Kidney (tissue), 14 donors: ENCODE results near the gene PPP1R13L. TPM values are rescaled to one million over a fixed set of nuclear protein-coding genes. Genes with fewer than 3 reads are reported as not detected.

Experiments
- DNase-seq, 5 donors: peaks; one replicate each; pipeline ENCODE4 v3.0.0-alpha.2; 2013 to 2020
- FAIRE-seq: peaks from 2 replicates; lab custom pipeline; 2012; peaks lifted over from hg19 to GRCh38; lab: Jason Lieb, UNC
- H3K27ac ChIP-seq, 2 donors: one replicate each; pipeline ENCODE4 v1.7.0; 2013; ENCODE audit warnings: low read depth in 2 of 2, low read length in 2 of 2, inconsistent platforms in 1 of 2
- H3K27me3 ChIP-seq: one replicate; pipeline ENCODE4 v1.7.1; 2013; ENCODE audit warnings: low read length, inconsistent platforms; ENCODE audit not compliant: control insufficient read depth, insufficient read depth
- H3K36me3 ChIP-seq, 3 donors: one replicate each; pipeline versions ENCODE4 v1.7.0 to v1.7.1; 2013; ENCODE audit warnings: low read length in 3 of 3, control low read depth in 1 of 3, inconsistent platforms in 1 of 3; ENCODE audit not compliant: insufficient read depth in 3 of 3, control insufficient read depth in 2 of 3
- H3K4me1 ChIP-seq, 3 donors: one replicate each; pipeline versions ENCODE4 v1.7.0 to v1.7.1; 2013; ENCODE audit warnings: low read length in 3 of 3, inconsistent platforms in 1 of 3, low read depth in 1 of 3; ENCODE audit not compliant: control insufficient read depth in 2 of 3, insufficient read depth in 2 of 3
- H3K4me3 ChIP-seq, 3 donors: one replicate each; pipeline versions ENCODE4 v1.7.0 to v1.8.1; 2013; ENCODE audit warnings: low read length in 3 of 3, control low read depth in 1 of 3, inconsistent platforms in 1 of 3
- H3K9ac ChIP-seq, 3 donors: one replicate each; pipeline versions ENCODE4 v1.7.0 to v1.7.1; 2013; ENCODE audit warnings: low read length in 3 of 3, control low read depth in 1 of 3, inconsistent platforms in 1 of 3
- H3K9me3 ChIP-seq, 3 donors: one replicate each; pipeline versions ENCODE4 v1.7.0 to v1.7.1; 2013; ENCODE audit warnings: low read length in 3 of 3, control low read depth in 1 of 3, inconsistent platforms in 1 of 3; ENCODE audit not compliant: control insufficient read depth in 2 of 3, insufficient read depth in 1 of 3
- CTCF ChIP-seq: IDR thresholded peaks from 3 replicates; pipeline ENCODE4 v1.5.1; 2012; ENCODE audit warnings: mild to moderate bottlenecking, moderate library complexity, borderline replicate concordance; ENCODE audit not compliant: insufficient read depth; ENCODE audit errors: extremely low read depth
- intact Hi-C: fragments of 100-400 bp; cut with DNase I; formaldehyde crosslinking; loops from one replicate; pipeline ENCODE4 v1.11.1; 2022
- polyA plus RNA-seq: library from polyadenylated mRNA; stranded (reverse); fragments of 350-450 nt; fragmentation: Illumina TruSeq; extraction: RNeasy Lipid Tissue Mini Kit (QIAGEN cat#74804); gene quantifications from one replicate; pipeline ENCODE4 v1.2.3, GENCODE V29; 2014; ENCODE audit warnings: low read depth, low replicate concordance; ENCODE audit not compliant: insufficient read depth
- total RNA-seq: library from RNA; stranded (reverse); fragmentation: NEBNext Ultra II Directional; extraction: Animal tissue kit (Norgen Biotek cat#: 25700); gene quantifications from one replicate; pipeline ENCODE4 v1.2.1, GENCODE V29; 2021
- donor health status: control.
- donor health status: control.
- donor health status: control.
- donor health status: control.
- donor health status: control.
- donor health status: DM: yes; HTN: yes; CAD: no.
- donor health status: Normal renal cell carcinoma (clear cell type).

The PPP1R13L gene
- total and polyA plus RNA-seq, 2 donors from 2014 or later, result 21.4 to 32.4 TPM

DNA sequence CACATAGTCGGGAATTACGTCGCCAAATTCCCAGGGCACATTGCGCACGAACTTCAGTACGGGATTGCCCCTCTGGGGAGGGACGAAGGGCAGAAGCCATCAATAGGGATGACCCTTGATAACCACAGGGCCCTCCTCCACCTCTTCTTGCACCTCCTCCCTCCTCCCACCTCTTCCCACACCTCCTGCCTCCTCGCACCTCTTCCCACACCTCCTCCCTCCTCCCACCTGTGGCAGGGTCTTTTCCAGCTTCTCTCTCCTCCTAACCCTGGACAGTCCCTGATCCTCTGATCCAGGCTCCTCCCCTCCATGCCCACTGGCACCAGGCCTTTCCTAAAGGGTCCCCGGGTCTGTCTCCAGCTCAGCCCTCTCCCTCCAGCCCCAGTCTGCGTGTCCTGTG is 15.5 kb upstream of the PPP1R13L start:
- H3K9me3 ChIP-seq, result no peaks in the 10 kb centered on the region
- TF ChIP-seq CTCF, result no peak
- H3K27me3 ChIP-seq, result no peaks in the 10 kb centered on the region
- intact Hi-C loops, result no loop called here
- FAIRE-seq (no peak), DNase-seq (no peak)
- peaks cover 0 to 16% (median 0%) of the 10 kb centered on the region in 3 donors for H3K4me1 ChIP-seq
- H3K27ac ChIP-seq, result no peak overlapping the region
- no peak overlapping the region for H3K9ac ChIP-seq
- H3K36me3 ChIP-seq, result peaks cover 0 to 12% (median 2%) of the 10 kb centered on the region in 3 donors
- no peak overlapping the region for H3K4me3 ChIP-seq

DNA sequence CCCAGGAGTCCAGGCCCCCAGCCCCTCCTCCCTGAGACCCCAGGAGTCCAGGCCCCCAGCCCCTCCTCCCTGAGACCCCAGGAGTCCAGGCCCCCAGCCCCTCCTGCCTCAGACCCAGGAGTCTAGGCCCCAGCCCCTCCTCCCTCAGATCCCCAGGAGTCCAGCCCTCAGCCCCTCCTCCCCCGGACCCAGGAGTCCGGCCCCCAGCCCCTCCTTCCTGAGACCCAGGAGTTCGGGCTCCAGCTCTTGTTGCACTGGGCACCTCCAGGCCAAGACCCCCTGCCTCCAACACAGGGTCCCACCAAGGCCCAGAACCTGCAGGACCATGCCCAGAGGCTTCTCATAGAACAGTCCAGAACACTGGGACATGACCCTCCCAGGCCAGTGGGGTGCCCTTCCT is 15.0 kb upstream of the PPP1R13L start:
- DNase-seq (peak in 1 of 5 donors; percentile 63), FAIRE-seq (no peak)
- no peak for TF ChIP-seq CTCF
- H3K27ac ChIP-seq, result no peak overlapping the region
- intact Hi-C loops, result no loop called here
- peaks cover 0 to 12% (median 2%) of the 10 kb centered on the region in 3 donors for H3K36me3 ChIP-seq
- H3K9me3 ChIP-seq, result no peaks in the 10 kb centered on the region
- no peak overlapping the region for H3K9ac ChIP-seq
- no peak overlapping the region for H3K4me3 ChIP-seq
- H3K27me3 ChIP-seq, result no peaks in the 10 kb centered on the region
- H3K4me1 ChIP-seq, result peaks cover 0 to 16% (median 0%) of the 10 kb centered on the region in 3 donors

- Histone ChIP-seq H3K9me3 (no peaks in the 10 kb centered on the region), H3K27ac (no peak overlapping the region), H3K27me3 (no peaks in the 10 kb centered on the region), H3K4me3 (no peak overlapping the region), H3K36me3 (peaks cover 0 to 16% (median 2%) of the 10 kb centered on the region in 3 donors), H3K9ac (no peak overlapping the region), H3K4me1 (peaks cover 0 to 16% (median 0%) of the 10 kb centered on the region in 3 donors)
- TF ChIP-seq CTCF, result no peak
- no peak for FAIRE-seq
- DNase-seq, result no peak
- intact Hi-C loops, result no loop called here
Observed at GRCh38 chr19:45419396-45419795, 14.5 kb upstream of the PPP1R13L start.

DNA sequence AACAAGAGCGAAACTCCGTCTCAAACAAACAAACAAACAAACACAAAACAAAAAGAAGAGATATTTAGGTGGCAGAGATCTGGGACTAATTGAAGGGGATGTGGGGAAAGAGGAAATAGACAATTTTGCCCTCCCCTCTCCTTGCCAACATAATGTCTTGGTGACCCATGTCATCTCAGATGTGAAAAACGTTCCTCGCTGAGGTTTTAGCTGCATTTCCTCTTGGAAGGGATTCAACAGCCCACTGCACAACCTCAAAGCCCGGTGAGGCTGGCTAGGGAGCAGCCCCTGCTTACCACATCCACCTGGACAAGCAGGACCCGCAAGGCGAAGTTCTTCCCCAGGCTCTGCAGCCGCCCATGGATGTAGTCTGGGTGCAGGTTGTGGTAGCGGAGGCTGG is 13.9 kb upstream of the PPP1R13L start:
- Histone ChIP-seq H3K4me3 (no peak overlapping the region), H3K9ac (no peak overlapping the region), H3K27ac (no peak overlapping the region), H3K36me3 (peaks cover 0 to 19% (median 3%) of the 10 kb centered on the region in 3 donors), H3K4me1 (peaks cover 0 to 11% (median 0%) of the 10 kb centered on the region in 3 donors), H3K27me3 (no peaks in the 10 kb centered on the region), H3K9me3 (no peaks in the 10 kb centered on the region)
- no peak for DNase-seq
- no peak for TF ChIP-seq CTCF
- FAIRE-seq, result no peak
- intact Hi-C loops, result no loop called here
